Erythroblast (primary cell): ENCODE data around the gene PDE4D.

ENCODE experiments used
- GATA1 ChIP-seq: IDR thresholded peaks from 2 replicates; pipeline ENCODE4 v1.6.1; 2011; ENCODE audit warnings: low read depth, mild to moderate bottlenecking, control low read depth, low read length, moderate library complexity
- POLR2A ChIP-seq: IDR thresholded peaks from 2 replicates; pipeline ENCODE4 v1.6.1; 2011; ENCODE audit warnings: mild to moderate bottlenecking, low read length

GRCh38 chr5:59253625-59254024, 639.9 kb downstream of the PDE4D start:
- TF ChIP-seq POLR2A (no peak), GATA1 (no peak)
